Measurements from ENCODE around the gene ACACA. TPM values are rescaled to one million over a fixed set of nuclear protein-coding genes. Genes with fewer than 3 reads are reported as not detected.

The ACACA gene
- polyA plus RNA-seq, 1 experiment: 57.9 TPM

DNA sequence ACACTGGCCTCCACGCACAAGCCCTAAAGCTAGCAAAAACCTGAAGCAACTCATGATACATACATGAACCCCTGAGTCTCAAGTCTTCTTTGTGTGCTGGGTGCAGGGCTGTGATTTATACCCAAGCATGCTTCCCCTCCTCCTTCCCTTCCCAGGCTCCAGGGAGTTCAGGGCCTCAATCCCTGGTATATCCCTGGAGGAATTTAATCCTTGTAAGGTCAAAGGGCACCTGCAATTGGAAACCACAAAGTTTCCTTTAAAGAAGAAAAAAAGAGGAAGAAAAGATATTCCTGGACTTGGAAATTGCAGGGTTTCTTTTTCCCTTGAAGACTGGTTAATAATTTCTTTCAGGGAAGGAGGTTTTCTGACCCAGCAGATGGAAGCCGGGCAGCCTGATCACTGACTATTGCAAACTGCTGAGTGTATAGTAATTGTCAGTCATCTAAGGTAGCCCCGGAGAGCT, 275.6 kb downstream of the ACACA start:
- H3K27me3 ChIP-seq (ENCODE audit: control insufficient read depth, insufficient read depth, low read length): no peaks in the 10 kb centered on the region
- H3K4me3 ChIP-seq (ENCODE audit: low read depth, low read length): no peak overlapping the region
- DNase-seq (ENCODE audit: low read depth, low spot score): no peak
- TF ChIP-seq, protein P1, sequence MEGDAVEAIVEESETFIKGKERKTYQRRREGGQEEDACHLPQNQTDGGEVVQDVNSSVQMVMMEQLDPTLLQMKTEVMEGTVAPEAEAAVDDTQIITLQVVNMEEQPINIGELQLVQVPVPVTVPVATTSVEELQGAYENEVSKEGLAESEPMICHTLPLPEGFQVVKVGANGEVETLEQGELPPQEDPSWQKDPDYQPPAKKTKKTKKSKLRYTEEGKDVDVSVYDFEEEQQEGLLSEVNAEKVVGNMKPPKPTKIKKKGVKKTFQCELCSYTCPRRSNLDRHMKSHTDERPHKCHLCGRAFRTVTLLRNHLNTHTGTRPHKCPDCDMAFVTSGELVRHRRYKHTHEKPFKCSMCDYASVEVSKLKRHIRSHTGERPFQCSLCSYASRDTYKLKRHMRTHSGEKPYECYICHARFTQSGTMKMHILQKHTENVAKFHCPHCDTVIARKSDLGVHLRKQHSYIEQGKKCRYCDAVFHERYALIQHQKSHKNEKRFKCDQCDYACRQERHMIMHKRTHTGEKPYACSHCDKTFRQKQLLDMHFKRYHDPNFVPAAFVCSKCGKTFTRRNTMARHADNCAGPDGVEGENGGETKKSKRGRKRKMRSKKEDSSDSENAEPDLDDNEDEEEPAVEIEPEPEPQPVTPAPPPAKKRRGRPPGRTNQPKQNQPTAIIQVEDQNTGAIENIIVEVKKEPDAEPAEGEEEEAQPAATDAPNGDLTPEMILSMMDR (IDR thresholded peaks at IDR 0.05; ENCODE audit: low read depth, low read length): no peak
- H3K9me3 ChIP-seq (ENCODE audit: control insufficient read depth, insufficient read depth, low read length): no peaks in the 10 kb centered on the region
- H3K27ac ChIP-seq (ENCODE audit: low read depth, low read length): no peak overlapping the region
- POLR2A ChIA-PET: interaction anchor here (0.7 kb wide), 1 partner anchor 515 kb away, joined by 9 read pairs; no protein-coding TSS in a partner anchor
- CTCF ChIA-PET: interaction anchor here (1.6 kb wide), 1 partner anchor 13 kb away, joined by 3 read pairs; no protein-coding TSS in a partner anchor

DNA sequence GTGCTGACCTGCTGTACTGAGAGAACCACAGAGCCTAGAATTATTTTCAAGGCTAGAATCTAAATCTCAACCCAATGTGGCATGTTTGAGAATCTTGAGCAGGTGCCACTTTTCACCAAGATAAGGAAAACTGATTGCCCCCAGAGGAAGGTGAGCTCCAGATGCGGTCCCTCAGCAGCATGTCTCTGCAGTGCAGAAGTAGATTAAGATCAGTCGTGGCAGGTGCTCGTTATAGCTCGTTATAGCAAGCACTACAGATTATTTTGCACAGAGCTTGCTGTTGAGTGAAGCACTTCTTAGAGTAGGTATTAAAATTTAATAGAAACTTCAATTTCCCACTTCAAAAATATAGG, 281.8 kb downstream of the ACACA start:
- TF ChIP-seq, protein P1 (IDR thresholded peaks at IDR 0.05; ENCODE audit: low read depth, low read length): no peak
- DNase-seq (ENCODE audit: low read depth, low spot score): no peak
- CTCF ChIA-PET: interaction anchor here (1.9 kb wide), 1 partner anchor 115 kb away, joined by 5 read pairs; no protein-coding TSS in a partner anchor
- H3K4me3 ChIP-seq (ENCODE audit: low read depth, low read length): no peak overlapping the region
- POLR2A ChIA-PET: no interaction called here
- H3K9me3 ChIP-seq (ENCODE audit: control insufficient read depth, insufficient read depth, low read length): no peaks in the 10 kb centered on the region
- no peak overlapping the region for H3K27ac ChIP-seq (ENCODE audit: low read depth, low read length)
- no peaks in the 10 kb centered on the region for H3K27me3 ChIP-seq (ENCODE audit: control insufficient read depth, insufficient read depth, low read length)

DNA sequence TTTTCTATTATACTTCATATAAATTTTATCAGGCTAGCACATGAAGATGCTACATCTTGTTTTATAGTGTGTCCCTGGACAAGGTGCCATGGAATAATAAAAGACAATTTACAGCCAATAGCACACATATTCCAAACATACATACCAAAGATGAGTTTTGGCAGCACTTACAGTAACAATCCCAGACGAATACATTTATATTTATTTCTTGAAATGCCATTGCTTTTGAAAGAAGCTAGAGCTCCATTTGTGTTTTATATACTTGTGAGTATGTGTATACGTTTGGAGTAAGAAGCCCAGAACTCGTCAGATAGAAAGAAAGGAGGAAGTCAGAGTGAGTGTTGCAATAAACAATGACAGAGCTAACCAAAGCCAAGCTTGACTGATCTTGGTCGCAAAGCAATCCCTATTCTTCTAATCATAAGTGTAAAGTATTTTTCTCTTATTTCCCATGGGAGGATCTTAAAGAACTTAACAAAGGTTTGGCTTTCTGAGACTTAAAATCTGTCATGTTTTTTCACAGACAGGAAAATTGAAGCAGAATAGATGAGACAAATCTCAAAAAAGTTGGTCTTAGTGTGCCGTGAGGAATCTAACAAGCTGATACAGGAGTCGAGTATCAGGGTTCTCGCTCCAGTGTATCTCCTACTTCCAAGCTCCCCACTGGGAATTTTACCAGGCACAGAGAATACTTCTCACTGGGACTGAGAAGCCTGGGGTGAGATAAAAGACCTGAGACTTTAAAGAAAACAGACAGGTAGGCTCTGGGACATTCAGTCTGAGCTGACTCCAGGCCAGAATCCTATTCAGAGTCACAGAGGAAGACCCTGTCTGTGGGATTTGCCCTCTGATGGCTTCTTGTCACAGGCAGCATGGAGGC, 282.5 kb downstream of the ACACA start:
- DNase-seq (ENCODE audit: low read depth, low spot score): no peak
- Histone ChIP-seq H3K4me3 (ENCODE audit: low read depth, low read length) (no peak overlapping the region), H3K27me3 (ENCODE audit: control insufficient read depth, insufficient read depth, low read length) (no peaks in the 10 kb centered on the region), H3K27ac (ENCODE audit: low read depth, low read length) (no peak overlapping the region), H3K9me3 (ENCODE audit: control insufficient read depth, insufficient read depth, low read length) (no peaks in the 10 kb centered on the region)
- TF ChIP-seq, protein P1 (IDR thresholded peaks at IDR 0.05; ENCODE audit: low read depth, low read length): no peak
- POLR2A ChIA-PET: no interaction called here
- CTCF ChIA-PET: interaction anchor here (0.6 to 1.9 kb wide), 4 partner anchors 76 to 521 kb away, joined by 3 to 5 read pairs (median 4); no protein-coding TSS in a partner anchor

DNA sequence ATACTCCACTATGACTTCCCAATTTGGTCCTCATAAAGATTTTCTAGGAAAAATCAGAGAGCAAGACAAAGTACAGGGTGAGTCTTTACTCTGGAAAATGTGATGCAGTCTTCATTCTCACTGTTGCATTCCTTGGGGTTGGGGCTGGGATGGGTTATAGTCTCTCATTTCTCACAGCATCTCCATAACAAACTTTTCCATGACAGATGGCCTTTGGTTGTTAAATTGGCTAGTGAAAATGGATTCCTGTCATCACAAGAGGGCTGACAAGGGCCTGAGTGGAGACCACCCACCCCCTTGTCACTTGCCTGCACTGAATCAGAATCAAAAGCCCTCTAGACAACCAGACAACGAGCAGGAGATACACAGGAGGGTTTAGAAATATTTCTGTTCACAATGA, 283.2 kb downstream of the ACACA start:
- DNase-seq (ENCODE audit: low read depth, low spot score): no peak
- H3K27ac ChIP-seq (ENCODE audit: low read depth, low read length): no peak overlapping the region
- no peaks in the 10 kb centered on the region for H3K9me3 ChIP-seq (ENCODE audit: control insufficient read depth, insufficient read depth, low read length)
- H3K27me3 ChIP-seq (ENCODE audit: control insufficient read depth, insufficient read depth, low read length): no peaks in the 10 kb centered on the region
- TF ChIP-seq, protein P1 (IDR thresholded peaks at IDR 0.05; ENCODE audit: low read depth, low read length): no peak
- ChIA-PET CTCF (interaction anchor here (0.6 to 1.2 kb wide), 3 partner anchors 75 to 520 kb away, joined by 3 to 4 read pairs (median 3); no protein-coding TSS in a partner anchor), POLR2A (interaction anchor here (0.6 kb wide), 1 partner anchor 14 kb away, joined by 3 read pairs; no protein-coding TSS in a partner anchor)
- no peak overlapping the region for H3K4me3 ChIP-seq (ENCODE audit: low read depth, low read length)

DNA sequence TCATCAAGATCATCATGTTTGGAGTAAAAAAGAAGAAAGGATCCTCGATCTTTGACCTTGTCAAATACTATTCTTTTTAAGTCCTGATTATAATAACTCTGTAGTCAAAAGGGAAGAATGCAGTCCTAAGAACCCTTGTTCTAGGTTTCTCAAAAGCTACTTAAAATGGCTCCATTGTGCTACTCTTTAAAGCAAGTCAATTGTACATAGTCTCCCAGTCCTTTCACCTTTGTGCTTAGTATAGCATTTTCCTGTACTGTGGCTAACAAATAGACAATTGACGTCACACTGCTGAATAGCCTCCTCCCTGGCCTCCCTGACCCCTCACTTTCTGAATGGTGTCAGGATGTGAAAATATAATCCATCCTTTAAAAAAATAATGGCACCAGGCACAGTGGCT, 285.0 kb downstream of the ACACA start:
- POLR2A ChIA-PET: no interaction called here

More for the DNA sequence above, 285.0 kb downstream of the ACACA start:
- CTCF ChIA-PET: no interaction called here
- no peaks in the 10 kb centered on the region for H3K27me3 ChIP-seq (ENCODE audit: control insufficient read depth, insufficient read depth, low read length)
- no peak overlapping the region for H3K27ac ChIP-seq (ENCODE audit: low read depth, low read length)
- TF ChIP-seq, protein P1 (IDR thresholded peaks at IDR 0.05; ENCODE audit: low read depth, low read length): no peak
- no peak overlapping the region for H3K4me3 ChIP-seq (ENCODE audit: low read depth, low read length)
- DNase-seq (ENCODE audit: low read depth, low spot score): no peak
- no peaks in the 10 kb centered on the region for H3K9me3 ChIP-seq (ENCODE audit: control insufficient read depth, insufficient read depth, low read length)

Data from AG04450 (cell line).